ENCODE measurements around the gene PDLIM5.

Gene PDLIM5

DNA sequence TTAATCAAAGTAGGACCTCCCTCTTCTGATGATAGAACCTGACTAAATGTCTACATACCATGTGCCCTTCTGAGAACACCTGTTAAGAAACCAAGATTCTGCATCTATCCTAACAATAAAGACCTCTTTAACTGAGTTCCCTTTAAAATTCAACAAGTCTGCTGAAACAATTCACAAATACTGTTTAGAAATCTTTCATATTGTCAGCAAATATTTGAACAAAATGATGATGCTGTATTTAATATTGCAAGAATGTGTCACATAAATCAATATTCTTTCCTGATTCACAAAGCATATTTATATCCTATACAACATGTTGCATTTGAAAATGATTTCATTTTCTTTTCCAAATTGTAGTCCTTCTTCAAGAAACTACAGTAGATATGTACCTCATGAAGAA is 246.4 kb downstream of the PDLIM5 start:
- DNase-seq, result no peak
- Histone ChIP-seq H3K9me3 (ENCODE audit: control insufficient read depth, low read length) (no peaks in the 10 kb centered on the region), H3K4me1 (ENCODE audit: control insufficient read depth, insufficient read depth, low read length, poor library complexity, severe bottlenecking) (no peaks in the 10 kb centered on the region), H3K36me3 (ENCODE audit: control insufficient read depth, insufficient read depth, low read length) (no peaks in the 10 kb centered on the region), H3K27me3 (replicated peaks; ENCODE audit: control insufficient read depth, insufficient read depth, low read length, poor library complexity, severe bottlenecking) (no peaks in the 10 kb centered on the region), H3K4me3 (ENCODE audit: insufficient read depth, low read depth, low read length, poor library complexity, severe bottlenecking) (no peak overlapping the region), H3K27ac (ENCODE audit: insufficient read depth, low read length, poor library complexity, severe bottlenecking) (no peak overlapping the region)

DNA sequence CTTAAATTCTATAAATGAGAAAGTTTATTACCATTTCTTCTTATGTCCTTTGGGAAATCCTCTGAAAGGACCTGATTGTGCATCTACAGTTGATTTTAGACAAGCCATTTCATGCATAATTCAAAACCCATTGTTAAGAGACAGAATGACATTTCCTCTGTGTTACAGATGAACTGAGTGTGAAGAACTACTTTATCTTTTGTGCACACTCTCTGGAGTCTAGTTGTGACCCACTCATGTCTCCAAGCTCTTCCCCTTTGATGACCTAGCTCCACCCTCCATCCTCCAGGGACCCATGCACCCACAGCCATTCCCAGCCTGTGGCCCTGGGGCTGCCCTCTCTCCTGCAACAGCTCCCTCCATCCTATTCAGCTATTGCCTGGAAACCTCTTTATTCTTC is 248.6 kb downstream of the PDLIM5 start:
- no peak overlapping the region for H3K4me3 ChIP-seq (ENCODE audit: insufficient read depth, low read depth, low read length, poor library complexity, severe bottlenecking)
- no peaks in the 10 kb centered on the region for H3K4me1 ChIP-seq (ENCODE audit: control insufficient read depth, insufficient read depth, low read length, poor library complexity, severe bottlenecking)
- no peaks in the 10 kb centered on the region for H3K36me3 ChIP-seq (ENCODE audit: control insufficient read depth, insufficient read depth, low read length)
- no peaks in the 10 kb centered on the region for H3K9me3 ChIP-seq (ENCODE audit: control insufficient read depth, low read length)
- no peak for DNase-seq
- no peaks in the 10 kb centered on the region for H3K27me3 ChIP-seq (replicated peaks; ENCODE audit: control insufficient read depth, insufficient read depth, low read length, poor library complexity, severe bottlenecking)
- no peak overlapping the region for H3K27ac ChIP-seq (ENCODE audit: insufficient read depth, low read length, poor library complexity, severe bottlenecking)

DNA sequence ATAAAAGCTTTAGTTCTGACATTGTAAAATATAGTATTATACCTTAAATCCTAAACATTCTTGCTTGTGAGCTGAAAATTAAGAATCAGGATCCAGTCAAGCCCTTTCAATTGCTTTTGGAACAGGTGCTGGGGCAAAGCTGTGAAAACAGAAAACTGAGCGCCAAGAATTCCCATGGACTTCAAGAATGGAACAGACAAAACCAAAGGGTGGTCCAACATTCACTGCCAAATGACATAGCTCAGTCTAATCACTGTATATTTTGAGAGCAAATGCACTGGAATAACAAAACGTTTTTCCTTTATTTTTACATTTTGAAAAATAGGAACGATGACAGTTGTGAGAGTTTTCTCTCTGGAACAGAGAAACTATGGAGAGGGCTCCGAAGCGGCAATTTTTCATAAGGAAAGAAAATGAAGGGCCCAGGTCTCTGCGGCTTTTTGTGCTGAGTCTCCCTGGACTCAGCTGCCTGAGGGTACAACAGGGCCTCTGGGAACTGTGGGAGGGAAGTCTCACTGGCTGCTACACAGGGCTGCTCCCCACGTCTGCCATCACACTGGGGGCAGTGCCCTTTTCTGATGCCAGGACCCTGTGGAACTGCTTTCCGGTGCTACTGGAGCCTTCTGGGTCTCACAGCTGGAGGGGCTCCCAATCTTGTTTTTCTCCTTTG is 250.0 kb downstream of the PDLIM5 start:
- H3K36me3 ChIP-seq (ENCODE audit: control insufficient read depth, insufficient read depth, low read length), result no peaks in the 10 kb centered on the region
- DNase-seq, result no peak
- H3K9me3 ChIP-seq (ENCODE audit: control insufficient read depth, low read length), result no peaks in the 10 kb centered on the region
- H3K27ac ChIP-seq (ENCODE audit: insufficient read depth, low read length, poor library complexity, severe bottlenecking), result no peak overlapping the region
- no peaks in the 10 kb centered on the region for H3K4me1 ChIP-seq (ENCODE audit: control insufficient read depth, insufficient read depth, low read length, poor library complexity, severe bottlenecking)
- no peak overlapping the region for H3K4me3 ChIP-seq (ENCODE audit: insufficient read depth, low read depth, low read length, poor library complexity, severe bottlenecking)
- no peaks in the 10 kb centered on the region for H3K27me3 ChIP-seq (replicated peaks; ENCODE audit: control insufficient read depth, insufficient read depth, low read length, poor library complexity, severe bottlenecking)

DNA sequence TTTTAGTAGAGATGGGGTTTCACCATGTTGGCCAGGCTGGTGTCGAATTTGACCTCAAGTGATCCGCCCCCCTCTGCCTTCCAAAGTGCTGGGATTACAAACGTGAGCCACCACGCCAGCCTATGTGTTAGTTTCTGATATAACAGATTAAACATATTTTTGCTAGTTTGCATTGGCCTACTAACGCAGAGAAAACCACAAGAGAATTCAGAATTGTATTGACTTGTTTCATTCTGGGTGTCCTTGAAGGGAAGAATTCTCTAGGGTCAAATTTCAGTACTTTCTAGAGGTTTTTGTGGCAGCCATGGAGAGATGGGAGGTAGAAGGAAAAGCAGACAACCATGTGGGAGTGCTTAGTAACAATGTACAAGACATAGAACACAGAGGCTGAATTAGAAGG is 259.9 kb downstream of the PDLIM5 start:
- Histone ChIP-seq H3K27ac (ENCODE audit: insufficient read depth, low read length, poor library complexity, severe bottlenecking) (no peak overlapping the region), H3K4me3 (ENCODE audit: insufficient read depth, low read depth, low read length, poor library complexity, severe bottlenecking) (no peak overlapping the region), H3K27me3 (replicated peaks; ENCODE audit: control insufficient read depth, insufficient read depth, low read length, poor library complexity, severe bottlenecking) (no peaks in the 10 kb centered on the region), H3K4me1 (ENCODE audit: control insufficient read depth, insufficient read depth, low read length, poor library complexity, severe bottlenecking) (no peaks in the 10 kb centered on the region), H3K36me3 (ENCODE audit: control insufficient read depth, insufficient read depth, low read length) (no peaks in the 10 kb centered on the region), H3K9me3 (ENCODE audit: control insufficient read depth, low read length) (no peaks in the 10 kb centered on the region)
- no peak for DNase-seq

DNA sequence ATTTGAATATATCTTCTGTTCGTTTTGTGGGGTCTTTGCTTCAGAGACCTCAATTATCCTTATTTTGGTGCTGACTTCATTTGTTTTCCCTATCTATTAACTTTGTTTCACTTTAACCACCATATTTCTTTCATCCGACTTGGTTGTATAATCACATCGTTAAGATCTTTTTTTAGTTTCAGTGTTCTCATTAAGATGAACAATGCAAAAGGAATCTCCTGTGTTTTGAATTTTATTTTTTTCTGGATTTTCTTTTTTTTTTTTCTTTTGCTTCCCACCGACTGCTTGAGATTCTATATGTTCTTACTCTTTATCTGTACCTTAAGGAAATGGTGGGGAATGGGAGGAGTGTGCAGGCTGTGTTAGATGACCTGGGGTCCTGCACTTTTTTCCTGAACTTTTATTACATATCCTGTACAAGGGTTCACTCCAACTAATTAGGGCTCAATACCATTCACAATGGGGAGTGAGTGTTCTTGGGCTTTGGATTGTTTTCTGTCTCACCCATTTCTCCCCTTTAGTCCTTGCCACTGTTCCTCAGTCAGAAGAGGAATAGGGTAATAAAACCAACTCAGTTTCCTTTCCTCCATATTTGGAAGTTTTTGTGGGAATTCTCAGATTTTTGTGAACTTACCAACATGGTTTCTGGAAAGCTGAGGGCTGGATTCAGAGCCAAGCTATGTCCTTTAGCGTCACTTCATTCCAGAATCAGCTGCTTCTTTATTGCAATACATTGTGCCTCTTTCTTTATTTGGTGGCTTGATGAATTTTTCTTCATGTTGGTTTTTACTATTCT is 262.8 kb downstream of the PDLIM5 start:
- H3K4me3 ChIP-seq (ENCODE audit: insufficient read depth, low read depth, low read length, poor library complexity, severe bottlenecking), result no peak overlapping the region
- H3K9me3 ChIP-seq (ENCODE audit: control insufficient read depth, low read length), result no peaks in the 10 kb centered on the region
- H3K4me1 ChIP-seq (ENCODE audit: control insufficient read depth, insufficient read depth, low read length, poor library complexity, severe bottlenecking), result no peaks in the 10 kb centered on the region
- H3K36me3 ChIP-seq (ENCODE audit: control insufficient read depth, insufficient read depth, low read length), result no peaks in the 10 kb centered on the region
- no peak overlapping the region for H3K27ac ChIP-seq (ENCODE audit: insufficient read depth, low read length, poor library complexity, severe bottlenecking)
- DNase-seq, result no peak
- no peaks in the 10 kb centered on the region for H3K27me3 ChIP-seq (replicated peaks; ENCODE audit: control insufficient read depth, insufficient read depth, low read length, poor library complexity, severe bottlenecking)

DNA sequence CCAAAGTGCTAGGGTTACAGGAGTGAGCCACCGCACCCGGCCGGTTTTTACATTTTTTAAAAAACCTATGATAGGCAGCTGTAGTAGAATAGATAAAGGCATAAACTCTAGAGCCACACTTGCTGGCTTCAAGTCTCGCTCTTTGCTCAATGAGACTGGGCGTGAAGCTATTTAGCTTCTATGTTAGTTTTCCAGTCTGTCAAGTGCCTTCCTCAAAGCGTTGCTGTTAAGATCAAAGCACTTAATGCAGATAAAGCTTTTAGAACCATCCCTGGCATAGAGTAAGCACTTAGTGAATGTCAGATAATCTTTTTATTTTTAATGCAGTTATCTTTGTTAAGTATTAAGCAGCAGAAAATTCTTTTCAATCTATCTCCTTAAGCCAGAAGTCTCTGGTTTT is 264.0 kb downstream of the PDLIM5 start:
- Histone ChIP-seq H3K9me3 (ENCODE audit: control insufficient read depth, low read length) (no peaks in the 10 kb centered on the region), H3K36me3 (ENCODE audit: control insufficient read depth, insufficient read depth, low read length) (no peaks in the 10 kb centered on the region), H3K4me3 (ENCODE audit: insufficient read depth, low read depth, low read length, poor library complexity, severe bottlenecking) (no peak overlapping the region), H3K27ac (ENCODE audit: insufficient read depth, low read length, poor library complexity, severe bottlenecking) (no peak overlapping the region), H3K27me3 (replicated peaks; ENCODE audit: control insufficient read depth, insufficient read depth, low read length, poor library complexity, severe bottlenecking) (no peaks in the 10 kb centered on the region), H3K4me1 (ENCODE audit: control insufficient read depth, insufficient read depth, low read length, poor library complexity, severe bottlenecking) (no peaks in the 10 kb centered on the region)
- no peak for DNase-seq

Data from effector memory CD4-positive, alpha-beta T cell (primary cell).